Measurements from ENCODE around the gene NPRL2. TPM values are rescaled to one million over a fixed set of nuclear protein-coding genes. Genes with fewer than 3 reads are reported as not detected.
A peak's percentile ranks its signal among the peaks of the same experiment; 100 is the strongest.

NPRL2 gene
- total and polyA plus RNA-seq, 2 donors (not counting 1 experiment from before 2014, with no cell fraction given) = 21.4 to 27.2 TPM

DNA sequence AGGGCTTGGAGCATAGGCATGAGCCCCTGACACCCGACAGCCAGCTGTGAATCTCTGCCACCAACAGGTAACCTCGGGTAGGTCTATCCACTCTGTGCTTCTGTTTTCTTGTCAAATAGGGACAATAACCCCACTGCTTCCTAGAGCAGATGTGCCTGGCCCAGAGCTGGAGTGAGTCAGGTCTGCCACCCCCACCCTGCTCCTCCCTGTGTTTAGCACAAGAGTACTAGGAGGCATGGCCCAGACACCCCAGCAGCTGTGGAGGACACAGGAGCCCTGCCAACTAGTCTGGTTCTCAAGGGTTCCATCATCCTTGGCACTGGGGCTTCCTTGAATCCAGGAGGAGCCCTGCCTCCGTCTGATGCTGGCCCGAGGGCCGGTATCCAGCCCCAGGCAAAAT, 42.5 kb upstream of the NPRL2 start:
- no peak overlapping the region for H2AFZ ChIP-seq (ENCODE audit: low read length)
- no peaks in the 10 kb centered on the region for H3K4me1 ChIP-seq (ENCODE audit: control insufficient read depth, extremely low read depth, insufficient read depth, low read length)
- no peak overlapping the region for H3K4me2 ChIP-seq (ENCODE audit: extremely low read depth, insufficient read depth, low read length)
- no peaks in the 10 kb centered on the region for H4K20me1 ChIP-seq (ENCODE audit: control insufficient read depth, extremely low read depth, insufficient read depth, low read length)
- H3K9ac ChIP-seq (ENCODE audit: insufficient read depth, low read length) = no peak overlapping the region
- H3K36me3 ChIP-seq (ENCODE audit: control insufficient read depth, insufficient read depth, low read length) = no peaks in the 10 kb centered on the region
- DNase-seq (ENCODE audit: low read depth in 2 of 2) = no peak
- H3K4me3 ChIP-seq (replicated peaks in 1 of 4; ENCODE audit: control extremely low read depth in 1 of 4, insufficient read depth in 1 of 4, low read depth in 3 of 4, low read length in 4 of 4) = no peak overlapping the region
- no peak overlapping the region for H3K27ac ChIP-seq (ENCODE audit: insufficient read depth, low read length)
- H3K79me2 ChIP-seq (ENCODE audit: control insufficient read depth, insufficient read depth, low read length) = no peaks in the 10 kb centered on the region
- H3K27me3 ChIP-seq (ENCODE audit: control insufficient read depth, insufficient read depth, low read length) = no peaks in the 10 kb centered on the region
- H3K9me3 ChIP-seq (ENCODE audit: control insufficient read depth, insufficient read depth, low read depth, low read length) = no peaks in the 10 kb centered on the region
- TF ChIP-seq EZH2 (IDR thresholded peaks at IDR 0.05; ENCODE audit: low read length, missing control alignments) = peak; percentile 23
- TF ChIP-seq CTCF (conservative IDR thresholded peaks at IDR 0.05 in 1 of 2, IDR thresholded peaks at IDR 0.05 in 1 of 2; ENCODE audit: low read depth in 1 of 2, low read length in 2 of 2) = no peak

GRCh38 chr3:50392101-50392715, 41.6 kb upstream of the NPRL2 start:
- H3K4me1 ChIP-seq (ENCODE audit: control insufficient read depth, extremely low read depth, insufficient read depth, low read length) = no peaks in the 10 kb centered on the region
- no peaks in the 10 kb centered on the region for H3K9me3 ChIP-seq (ENCODE audit: control insufficient read depth, insufficient read depth, low read depth, low read length)
- H3K27ac ChIP-seq (ENCODE audit: insufficient read depth, low read length) = no peak overlapping the region
- no peak overlapping the region for H3K4me2 ChIP-seq (ENCODE audit: extremely low read depth, insufficient read depth, low read length)
- H3K27me3 ChIP-seq (ENCODE audit: control insufficient read depth, insufficient read depth, low read length) = no peaks in the 10 kb centered on the region
- no peak overlapping the region for H3K4me3 ChIP-seq (replicated peaks in 1 of 4; ENCODE audit: control extremely low read depth in 1 of 4, insufficient read depth in 1 of 4, low read depth in 3 of 4, low read length in 4 of 4)
- no peak for DNase-seq (ENCODE audit: low read depth in 2 of 2)
- H4K20me1 ChIP-seq (ENCODE audit: control insufficient read depth, extremely low read depth, insufficient read depth, low read length) = no peaks in the 10 kb centered on the region
- no peak overlapping the region for H3K9ac ChIP-seq (ENCODE audit: insufficient read depth, low read length)
- H3K79me2 ChIP-seq (ENCODE audit: control insufficient read depth, insufficient read depth, low read length) = no peaks in the 10 kb centered on the region
- no peak overlapping the region for H2AFZ ChIP-seq (ENCODE audit: low read length)
- H3K36me3 ChIP-seq (ENCODE audit: control insufficient read depth, insufficient read depth, low read length) = no peaks in the 10 kb centered on the region
- TF ChIP-seq EZH2 (IDR thresholded peaks at IDR 0.05; ENCODE audit: low read length, missing control alignments) (no peak), CTCF (conservative IDR thresholded peaks at IDR 0.05 in 1 of 2, IDR thresholded peaks at IDR 0.05 in 1 of 2; ENCODE audit: low read depth in 1 of 2, low read length in 2 of 2) (no peak)

DNA sequence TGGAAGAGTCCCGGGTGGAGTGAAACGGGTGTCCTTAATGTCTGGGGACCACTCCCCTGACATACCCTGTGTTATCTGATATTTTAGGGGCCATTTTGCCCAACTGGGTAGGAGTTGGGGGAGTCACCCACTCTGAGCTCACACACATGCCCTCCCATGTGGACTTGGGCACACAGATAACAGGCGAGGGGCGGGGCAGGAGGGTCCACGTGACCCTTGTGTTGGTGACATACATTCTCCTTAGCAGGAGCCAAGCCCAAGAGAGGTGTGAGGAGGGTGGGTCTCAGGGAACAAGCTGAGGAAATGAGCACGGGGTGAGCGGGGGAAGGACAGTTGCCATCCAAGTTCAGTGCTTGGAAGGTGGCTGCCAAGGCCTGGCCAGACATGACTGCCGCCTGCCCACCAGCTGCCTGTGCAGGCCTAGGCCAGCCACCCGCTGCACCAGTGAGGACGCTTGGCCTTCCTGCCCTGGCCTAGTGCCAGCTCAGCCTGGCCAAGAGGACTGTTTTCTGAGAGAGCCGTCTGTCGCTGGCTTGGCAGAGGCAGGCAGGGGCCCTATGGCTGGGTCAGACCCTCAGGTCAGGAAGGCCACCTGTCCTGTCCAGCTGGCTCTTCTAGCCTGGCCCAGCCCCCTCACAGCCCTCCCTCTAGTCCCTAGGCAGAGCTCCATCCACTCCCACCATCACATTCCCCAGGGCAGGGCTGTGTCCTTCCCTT, 40.1 kb upstream of the NPRL2 start:
- Histone ChIP-seq H3K27me3 (ENCODE audit: control insufficient read depth, insufficient read depth, low read length) (no peaks in the 10 kb centered on the region), H3K4me1 (ENCODE audit: control insufficient read depth, extremely low read depth, insufficient read depth, low read length) (no peaks in the 10 kb centered on the region), H3K9ac (ENCODE audit: insufficient read depth, low read length) (no peak overlapping the region), H3K9me3 (ENCODE audit: control insufficient read depth, insufficient read depth, low read depth, low read length) (no peaks in the 10 kb centered on the region), H3K4me2 (ENCODE audit: extremely low read depth, insufficient read depth, low read length) (no peak overlapping the region), H2AFZ (ENCODE audit: low read length) (no peak overlapping the region), H3K36me3 (ENCODE audit: control insufficient read depth, insufficient read depth, low read length) (no peaks in the 10 kb centered on the region), H3K4me3 (replicated peaks in 1 of 4; ENCODE audit: control extremely low read depth in 1 of 4, insufficient read depth in 1 of 4, low read depth in 3 of 4, low read length in 4 of 4) (no peak overlapping the region), H4K20me1 (ENCODE audit: control insufficient read depth, extremely low read depth, insufficient read depth, low read length) (no peaks in the 10 kb centered on the region), H3K79me2 (ENCODE audit: control insufficient read depth, insufficient read depth, low read length) (no peaks in the 10 kb centered on the region), H3K27ac (ENCODE audit: insufficient read depth, low read length) (no peak overlapping the region)
- DNase-seq (ENCODE audit: low read depth in 2 of 2) = no peak
- TF ChIP-seq EZH2 (IDR thresholded peaks at IDR 0.05; ENCODE audit: low read length, missing control alignments) (no peak), CTCF (conservative IDR thresholded peaks at IDR 0.05 in 1 of 2, IDR thresholded peaks at IDR 0.05 in 1 of 2; ENCODE audit: low read depth in 1 of 2, low read length in 2 of 2) (no peak)
